ENCODE results near the gene ATOH7.

DNA sequence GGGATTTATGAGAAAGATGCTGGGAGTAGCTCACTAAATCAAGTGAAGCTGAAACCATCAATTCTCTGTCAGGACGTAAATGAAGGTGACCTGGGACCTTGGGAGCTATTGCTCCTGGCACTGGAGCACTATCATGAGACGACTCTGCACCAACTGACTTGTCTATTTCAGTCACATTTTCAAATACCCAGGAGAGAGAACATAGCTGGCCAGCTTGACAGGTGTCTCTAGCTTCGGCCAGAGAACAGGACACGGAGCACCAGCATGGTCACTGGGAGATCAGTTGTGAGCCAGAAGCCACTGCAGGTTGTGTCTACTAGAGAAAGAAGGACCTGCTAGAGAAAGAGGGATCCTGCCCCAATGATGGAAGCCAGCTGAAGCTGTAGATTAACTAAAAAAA, 17.4 kb upstream of the ATOH7 start:
- TF ChIP-seq, protein P1, sequence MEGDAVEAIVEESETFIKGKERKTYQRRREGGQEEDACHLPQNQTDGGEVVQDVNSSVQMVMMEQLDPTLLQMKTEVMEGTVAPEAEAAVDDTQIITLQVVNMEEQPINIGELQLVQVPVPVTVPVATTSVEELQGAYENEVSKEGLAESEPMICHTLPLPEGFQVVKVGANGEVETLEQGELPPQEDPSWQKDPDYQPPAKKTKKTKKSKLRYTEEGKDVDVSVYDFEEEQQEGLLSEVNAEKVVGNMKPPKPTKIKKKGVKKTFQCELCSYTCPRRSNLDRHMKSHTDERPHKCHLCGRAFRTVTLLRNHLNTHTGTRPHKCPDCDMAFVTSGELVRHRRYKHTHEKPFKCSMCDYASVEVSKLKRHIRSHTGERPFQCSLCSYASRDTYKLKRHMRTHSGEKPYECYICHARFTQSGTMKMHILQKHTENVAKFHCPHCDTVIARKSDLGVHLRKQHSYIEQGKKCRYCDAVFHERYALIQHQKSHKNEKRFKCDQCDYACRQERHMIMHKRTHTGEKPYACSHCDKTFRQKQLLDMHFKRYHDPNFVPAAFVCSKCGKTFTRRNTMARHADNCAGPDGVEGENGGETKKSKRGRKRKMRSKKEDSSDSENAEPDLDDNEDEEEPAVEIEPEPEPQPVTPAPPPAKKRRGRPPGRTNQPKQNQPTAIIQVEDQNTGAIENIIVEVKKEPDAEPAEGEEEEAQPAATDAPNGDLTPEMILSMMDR (conservative IDR thresholded peaks at IDR 0.05; ENCODE audit: low read length), result no peak
- TF ChIP-seq EZH2phosphoT487 (IDR thresholded peaks at IDR 0.05; ENCODE audit: borderline replicate concordance, low read depth, low read length), result no peak
